Type B pancreatic cell (in vitro differentiated cells): ENCODE results near the gene TRIM25. TPM values are rescaled to one million over a fixed set of nuclear protein-coding genes. Genes with fewer than 3 reads are reported as not detected.
"Not testable (repeated sequence)": the region's sequence is repeated elsewhere in the genome, so short reads cannot be mapped to it uniquely, and the experiment has no call there.

Experiments
- DNase-seq: peaks from one replicate; pipeline ENCODE4 v3.0.0; 2021; ENCODE audit warnings: mixed read lengths; ENCODE audit not compliant: unreplicated experiment; ENCODE audit errors: extremely low spot score
- H3K27ac Mint-ChIP-seq: 2 replicates; pipeline ENCODE4 v1.8.0; 2021; ENCODE audit warnings: mild to moderate bottlenecking, mixed read lengths
- H3K27me3 Mint-ChIP-seq: 2 replicates; pipeline ENCODE4 v1.8.0; 2021; ENCODE audit warnings: mixed read lengths
- H3K36me3 Mint-ChIP-seq: 2 replicates; pipeline ENCODE4 v1.8.0; 2021; ENCODE audit warnings: mixed read lengths
- H3K4me1 Mint-ChIP-seq: one replicate; pipeline ENCODE4 v1.8.0; 2021; ENCODE audit warnings: mixed read lengths; ENCODE audit not compliant: unreplicated experiment
- H3K4me3 Mint-ChIP-seq: 2 replicates; pipeline ENCODE4 v1.8.0; 2021; ENCODE audit warnings: mild to moderate bottlenecking, mixed read lengths
- H3K9me3 Mint-ChIP-seq: 2 replicates; pipeline ENCODE4 v1.8.0; 2021; ENCODE audit warnings: mixed read lengths
- CTCF ChIP-seq: fragments of 200-600 bp; sonication (generic); conservative IDR thresholded peaks from 2 replicates; pipeline ENCODE4 v1.5.0; 2021; ENCODE audit warnings: antibody characterized with exemption, mild to moderate bottlenecking
- total RNA-seq: library from RNA; stranded (reverse); gene quantifications from 2 replicates; pipeline ENCODE4 v1.2.1, GENCODE V29; 2021; ENCODE audit warnings: low replicate concordance

TRIM25 gene
- total RNA-seq, 1 donor from 2014 or later, result 43.4 TPM

- DNase-seq, result no peak
- no peak for TF ChIP-seq CTCF
- H3K9me3 Mint-ChIP-seq, result no peaks in the 10 kb centered on the region
- peaks cover 30% of the 10 kb centered on the region for H3K36me3 Mint-ChIP-seq
- no peaks in the 10 kb centered on the region for H3K27me3 Mint-ChIP-seq
- H3K4me1 Mint-ChIP-seq, result no peaks in the 10 kb centered on the region
- H3K27ac Mint-ChIP-seq, result no peak overlapping the region
- H3K4me3 Mint-ChIP-seq, result no peak overlapping the region
These were observed 34.6 kb upstream of the TRIM25 start for GRCh38 chr17:56948491-56948890.

GRCh38 chr17:56947741-56948140 lies 33.9 kb upstream of the TRIM25 start:
- no peaks in the 10 kb centered on the region for H3K4me1 Mint-ChIP-seq
- peaks cover 32% of the 10 kb centered on the region for H3K36me3 Mint-ChIP-seq
- no peak for DNase-seq
- H3K27ac Mint-ChIP-seq, result no peak overlapping the region
- TF ChIP-seq CTCF, result no peak
- no peaks in the 10 kb centered on the region for H3K9me3 Mint-ChIP-seq
- H3K27me3 Mint-ChIP-seq, result no peaks in the 10 kb centered on the region
- H3K4me3 Mint-ChIP-seq, result no peak overlapping the region

GRCh38 chr17:56945938-56946505 lies 32.2 kb upstream of the TRIM25 start:
- H3K4me3 Mint-ChIP-seq, result no peak overlapping the region
- H3K36me3 Mint-ChIP-seq, result peaks cover 35% of the 10 kb centered on the region
- TF ChIP-seq CTCF, result no peak
- no peak for DNase-seq
- H3K9me3 Mint-ChIP-seq, result no peaks in the 10 kb centered on the region
- no peaks in the 10 kb centered on the region for H3K27me3 Mint-ChIP-seq
- H3K27ac Mint-ChIP-seq, result no peak overlapping the region
- no peaks in the 10 kb centered on the region for H3K4me1 Mint-ChIP-seq

GRCh38 chr17:56943505-56944125 lies 29.8 kb upstream of the TRIM25 start:
- Mint-ChIP-seq H3K36me3 (peaks cover 37% of the 10 kb centered on the region), H3K4me3 (no peak overlapping the region), H3K27ac (no peak overlapping the region), H3K9me3 (no peaks in the 10 kb centered on the region), H3K4me1 (peaks cover 4% of the 10 kb centered on the region), H3K27me3 (no peaks in the 10 kb centered on the region)
- no peak for TF ChIP-seq CTCF
- no peak for DNase-seq

GRCh38 chr17:56939869-56940484 lies 26.1 kb upstream of the TRIM25 start:
- H3K27ac Mint-ChIP-seq, result no peak overlapping the region
- H3K36me3 Mint-ChIP-seq, result peaks cover 43% of the 10 kb centered on the region
- no peak for DNase-seq
- no peaks in the 10 kb centered on the region for H3K27me3 Mint-ChIP-seq
- no peak overlapping the region for H3K4me3 Mint-ChIP-seq
- H3K4me1 Mint-ChIP-seq, result peaks cover 16% of the 10 kb centered on the region
- peak; percentile 79 for TF ChIP-seq CTCF
- H3K9me3 Mint-ChIP-seq, result no peaks in the 10 kb centered on the region

- not testable (repeated sequence) for H3K27me3 Mint-ChIP-seq, H3K9me3 Mint-ChIP-seq, H3K27ac Mint-ChIP-seq, DNase-seq, H3K4me3 Mint-ChIP-seq
- Mint-ChIP-seq H3K4me1 (peaks cover 16% of the 10 kb centered on the region), H3K36me3 (peaks cover 46% of the 10 kb centered on the region)
These were observed 24.4 kb upstream of the TRIM25 start for GRCh38 chr17:56938206-56938605.
